HG02759 (cell line): ENCODE results near the gene PROM2.
"Not testable (repeated sequence)": the region's sequence is repeated elsewhere in the genome, so short reads cannot be mapped to it uniquely, and the experiment has no call there.

Source experiments
- ATAC-seq: cut with Tn5 transposase; IDR thresholded peaks from one replicate; pipeline ENCODE4 v1.9.1; 2021; ENCODE audit warnings: mild to moderate bottlenecking, moderate library complexity; ENCODE audit not compliant: unreplicated experiment

The PROM2 gene

DNA sequence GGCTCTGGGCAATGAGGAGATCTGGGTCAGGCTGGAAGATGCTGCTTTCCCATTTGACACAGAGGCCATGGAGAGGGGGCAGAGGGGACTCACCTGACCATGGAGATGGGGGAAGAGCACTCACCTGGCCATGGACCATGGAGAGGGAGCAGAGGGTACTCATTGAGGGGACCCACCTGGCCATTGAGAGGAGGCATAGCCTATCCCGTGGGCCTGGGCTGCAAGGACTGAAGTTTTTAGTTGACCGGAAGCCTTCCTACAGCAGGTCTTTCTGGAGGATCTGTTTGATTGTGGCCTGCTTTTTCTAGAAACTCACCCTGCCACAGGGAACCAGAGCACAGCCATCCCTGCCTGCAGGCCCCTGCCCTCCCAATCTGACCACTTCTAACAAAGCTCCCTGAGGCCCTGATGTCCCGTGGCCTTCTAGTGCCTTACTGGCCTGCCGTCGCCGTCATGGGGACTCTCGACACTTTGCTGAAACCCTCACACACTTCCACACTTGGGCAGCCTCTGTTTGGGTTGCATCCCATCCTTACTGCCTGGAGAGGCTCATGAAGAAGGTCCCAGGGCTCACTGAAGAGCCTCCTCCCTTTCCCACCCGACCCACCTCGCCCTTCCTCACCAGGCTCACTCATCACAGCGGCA is 5.1 kb upstream of the PROM2 start:
- no peak for ATAC-seq

DNA sequence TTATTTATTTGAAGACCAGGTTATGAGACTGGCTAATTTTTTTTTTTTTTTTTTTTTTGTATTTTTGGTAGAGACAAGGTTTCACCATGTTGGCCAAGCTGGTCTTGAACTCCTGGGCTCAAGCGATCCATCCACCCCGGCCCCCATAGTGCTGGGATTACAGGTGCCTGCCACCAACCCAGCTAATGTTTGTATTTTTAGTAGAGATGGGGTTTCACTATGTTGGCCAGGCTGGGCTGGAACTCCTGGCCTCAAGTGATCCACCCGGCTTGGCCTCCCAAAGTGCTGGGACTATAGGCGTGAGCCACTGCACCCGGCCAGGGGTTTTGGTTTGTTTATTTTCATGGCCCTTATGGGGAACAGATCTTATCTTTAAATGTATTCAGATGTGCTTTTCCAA is 4.5 kb upstream of the PROM2 start:
- ATAC-seq: not testable (repeated sequence)

- no peak for ATAC-seq
Observed at GRCh38 chr2:95270541-95271081, 3.6 kb upstream of the PROM2 start.

GRCh38 chr2:95271381-95271971 is 2.8 kb upstream of the PROM2 start:
- ATAC-seq: no peak

GRCh38 chr2:95272299-95272751 is 1.9 kb upstream of the PROM2 start:
- no peak for ATAC-seq

DNA sequence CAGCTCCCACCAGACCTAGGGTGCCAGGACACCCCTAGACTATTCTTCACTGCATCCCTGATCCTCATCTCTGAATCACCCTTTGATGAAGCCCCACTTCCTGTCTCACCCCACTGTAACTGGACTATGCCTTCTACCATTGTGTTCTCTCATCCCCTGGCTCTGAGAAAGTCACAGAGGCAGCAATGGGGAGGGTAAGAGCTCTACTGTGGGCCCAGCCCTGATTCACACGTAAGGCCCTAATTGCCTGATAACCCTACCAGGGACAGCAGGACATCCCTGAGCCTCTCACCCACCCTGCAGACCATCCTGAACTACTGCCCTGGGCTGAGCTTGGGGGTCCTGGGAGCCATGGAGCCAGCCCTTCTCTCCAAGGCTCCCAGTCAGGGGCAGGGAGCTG is 1.5 kb upstream of the PROM2 start:
- no peak for ATAC-seq

DNA sequence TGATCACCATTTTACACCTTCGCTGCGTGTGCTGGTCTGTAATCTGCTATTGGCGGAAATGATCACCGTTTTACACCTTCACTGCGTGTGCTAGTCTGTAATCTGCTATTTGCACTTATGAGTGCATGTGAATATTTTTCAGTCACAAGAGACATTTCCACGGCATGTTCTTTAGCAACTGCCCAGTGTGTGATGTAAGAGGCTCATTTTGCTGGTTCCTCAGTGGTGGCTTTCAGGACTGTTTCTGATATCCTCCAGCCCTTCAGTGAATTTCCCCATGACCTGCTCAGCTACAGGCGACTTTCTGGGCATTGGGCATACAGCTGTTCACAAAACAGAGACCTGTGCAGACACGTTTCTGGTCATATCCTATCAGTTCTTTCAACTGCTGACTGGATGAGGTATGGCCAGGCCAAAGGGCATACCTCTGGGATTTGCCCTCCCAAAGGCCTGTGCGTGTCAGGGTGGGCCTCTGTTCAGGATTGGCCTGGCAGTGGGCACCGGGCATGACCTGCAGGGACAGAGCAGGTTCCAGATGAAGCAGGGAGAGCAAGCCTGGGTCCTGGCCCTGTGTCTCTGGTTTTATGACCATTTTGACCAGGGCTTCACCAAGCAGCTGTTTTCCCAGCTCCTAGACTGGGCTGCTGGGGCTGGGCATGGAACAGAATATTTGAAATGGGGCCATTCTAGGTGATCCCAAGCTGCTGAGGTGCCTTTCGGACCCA is 521 bp upstream of the PROM2 start:
- ATAC-seq: no peak

DNA sequence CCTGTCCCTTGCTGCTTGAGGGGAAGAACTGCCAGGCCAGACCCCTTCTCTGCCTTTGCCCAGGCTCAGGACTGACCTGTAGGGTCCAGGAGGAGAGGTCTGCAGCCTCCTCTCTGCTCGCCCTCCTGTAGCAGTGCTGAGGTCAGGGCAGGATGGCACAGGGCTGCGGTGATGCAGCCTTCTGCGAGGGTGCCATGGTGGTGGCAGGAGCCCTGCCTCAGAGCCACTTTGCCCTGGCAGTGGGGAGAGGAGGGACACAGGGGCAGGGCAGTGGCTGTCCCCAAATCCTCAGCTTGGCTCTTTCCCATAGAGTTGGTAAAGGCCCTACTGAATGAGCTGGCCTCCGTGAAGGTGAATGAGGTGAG is 884 bp downstream of the PROM2 start:
- ATAC-seq: no peak

GRCh38 chr2:95275601-95276243 is 1.5 kb downstream of the PROM2 start:
- no peak for ATAC-seq

DNA sequence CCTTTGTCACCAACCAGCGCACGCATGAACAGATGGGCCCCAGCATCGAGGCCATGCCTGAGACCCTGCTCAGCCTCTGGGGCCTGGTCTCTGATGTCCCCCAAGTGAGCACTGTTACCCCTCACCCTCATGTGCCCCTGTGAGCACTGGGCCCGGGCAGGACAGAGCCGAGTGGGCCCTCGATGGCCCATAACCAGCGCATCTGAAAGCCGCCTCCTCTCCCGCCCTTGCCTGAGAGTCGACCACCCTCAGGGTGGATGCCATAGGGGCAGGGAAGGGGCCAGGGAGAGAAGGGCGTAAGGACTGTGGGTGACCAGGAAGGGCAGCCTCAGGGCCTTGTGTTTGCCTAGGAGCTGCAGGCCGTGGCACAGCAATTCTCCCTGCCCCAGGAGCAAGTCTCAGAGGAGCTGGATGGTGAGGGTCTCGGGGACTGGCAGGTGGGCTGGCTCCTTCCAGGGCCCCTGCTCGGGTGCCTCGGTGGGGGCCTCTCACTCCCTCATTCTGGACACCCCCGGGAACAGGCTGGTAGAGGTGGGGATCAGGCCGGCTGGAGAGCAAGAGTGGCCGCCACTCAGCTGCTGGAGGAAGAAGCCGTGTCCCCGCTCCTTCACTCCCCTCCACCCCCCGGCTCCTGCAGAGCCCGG is 2.1 kb downstream of the PROM2 start:
- no peak for ATAC-seq

DNA sequence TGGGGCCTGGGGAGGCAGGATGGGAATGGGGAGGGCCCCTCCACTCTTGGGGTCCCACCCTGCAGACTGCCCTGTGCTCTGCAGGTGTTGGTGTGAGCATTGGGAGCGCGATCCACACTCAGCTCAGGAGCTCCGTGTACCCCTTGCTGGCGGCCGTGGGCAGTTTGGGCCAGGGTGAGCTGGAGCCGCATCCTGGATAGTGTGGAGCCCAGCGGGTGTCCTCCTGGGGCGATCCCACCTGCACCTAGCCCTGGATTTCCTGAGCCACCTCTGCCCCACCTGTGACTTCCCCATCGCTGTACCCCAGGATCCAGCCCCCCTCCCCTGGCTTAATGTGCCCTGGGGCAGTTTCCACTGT is 2.6 kb downstream of the PROM2 start:
- ATAC-seq: no peak

DNA sequence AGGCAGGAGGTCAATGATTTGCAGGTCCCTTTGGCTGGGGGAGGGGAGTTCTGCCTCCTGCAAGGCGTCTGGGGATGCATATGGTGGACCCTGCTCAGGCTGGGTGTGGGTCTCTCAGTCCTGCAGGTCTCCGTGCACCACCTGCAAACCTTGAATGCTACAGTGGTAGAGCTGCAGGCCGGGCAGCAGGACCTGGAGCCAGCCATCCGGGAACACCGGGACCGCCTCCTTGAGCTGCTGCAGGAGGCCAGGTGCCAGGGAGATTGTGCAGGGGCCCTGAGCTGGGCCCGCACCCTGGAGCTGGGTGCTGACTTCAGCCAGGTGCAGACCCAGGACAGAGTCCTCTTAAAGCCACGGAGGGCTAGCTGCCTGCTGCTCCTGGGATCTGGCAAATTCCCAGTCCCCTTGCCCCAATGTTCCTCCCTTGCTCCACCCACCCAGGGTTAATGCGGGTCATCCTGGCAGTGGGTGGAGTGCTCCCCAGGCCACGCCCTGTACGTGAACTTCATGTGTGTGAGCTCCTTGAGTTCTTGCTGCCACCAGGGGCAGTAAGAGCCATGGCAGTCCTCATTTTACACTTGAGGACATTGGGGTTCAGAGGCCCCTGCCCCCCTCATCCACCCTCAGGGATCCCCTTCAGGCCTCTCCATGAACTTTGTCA is 3.1 kb downstream of the PROM2 start:
- no peak for ATAC-seq

DNA sequence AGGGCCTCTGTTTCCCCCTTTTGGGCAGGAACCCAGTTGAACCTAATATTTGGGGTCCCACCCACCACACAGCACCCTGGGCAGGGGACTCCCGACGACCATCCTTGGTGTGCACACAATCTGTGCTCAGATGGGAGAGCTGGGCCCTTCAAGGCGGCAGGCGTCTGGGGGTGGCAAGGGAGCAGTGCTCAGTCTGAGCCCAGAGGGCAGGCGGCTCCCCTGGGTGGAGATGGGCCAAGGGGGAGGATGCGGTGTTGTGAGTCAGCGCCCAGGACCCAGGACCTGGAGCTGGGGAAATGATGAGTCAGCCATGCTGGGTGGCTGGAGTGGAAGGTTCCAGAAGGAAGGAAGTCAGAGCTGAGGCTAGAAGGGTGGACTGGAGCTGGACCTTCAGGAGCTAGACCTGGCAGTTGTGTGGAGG is 3.8 kb downstream of the PROM2 start:
- no peak for ATAC-seq

- ATAC-seq: no peak
Observed at GRCh38 chr2:95278637-95279225, 4.5 kb downstream of the PROM2 start.

- no peak for ATAC-seq
Observed at GRCh38 chr2:95279435-95280035, 5.3 kb downstream of the PROM2 start.

DNA sequence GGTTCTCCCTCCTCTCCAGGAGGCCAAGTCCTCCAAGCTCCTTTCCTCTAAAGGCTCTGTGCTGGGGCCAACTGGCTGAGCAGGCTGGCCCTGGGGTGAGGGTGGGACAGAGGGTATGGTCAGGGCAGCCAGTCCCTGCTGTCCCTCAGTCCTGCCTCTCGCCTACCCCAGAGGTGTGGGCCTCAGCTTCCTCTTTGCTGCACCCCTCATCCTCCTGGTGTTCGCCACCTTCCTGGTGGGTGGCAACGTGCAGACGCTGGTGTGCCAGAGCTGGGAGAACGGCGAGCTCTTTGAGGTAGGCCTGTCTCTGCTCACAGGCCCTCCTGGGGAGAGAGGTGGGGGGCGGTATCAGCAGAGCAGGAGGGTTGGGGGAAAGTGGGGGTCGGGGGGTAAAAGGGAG is 6.8 kb downstream of the PROM2 start:
- ATAC-seq: no peak

DNA sequence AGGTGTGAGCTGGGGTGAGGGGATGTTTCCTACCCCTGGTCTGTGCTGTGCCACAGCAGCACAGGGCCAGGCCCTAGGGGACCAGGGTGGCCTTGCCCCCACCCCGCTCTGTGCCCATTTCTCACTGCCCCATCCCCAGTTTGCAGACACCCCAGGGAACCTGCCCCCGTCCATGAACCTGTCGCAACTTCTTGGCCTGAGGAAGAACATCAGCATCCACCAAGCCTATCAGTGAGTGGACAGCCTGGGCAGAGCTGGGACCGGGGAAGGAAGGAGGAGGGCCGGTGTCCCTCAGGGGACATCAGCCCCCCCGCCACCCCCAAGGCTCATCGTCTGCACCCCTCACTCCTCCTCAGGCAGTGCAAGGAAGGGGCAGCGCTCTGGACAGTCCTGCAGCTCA is 7.5 kb downstream of the PROM2 start:
- no peak for ATAC-seq

DNA sequence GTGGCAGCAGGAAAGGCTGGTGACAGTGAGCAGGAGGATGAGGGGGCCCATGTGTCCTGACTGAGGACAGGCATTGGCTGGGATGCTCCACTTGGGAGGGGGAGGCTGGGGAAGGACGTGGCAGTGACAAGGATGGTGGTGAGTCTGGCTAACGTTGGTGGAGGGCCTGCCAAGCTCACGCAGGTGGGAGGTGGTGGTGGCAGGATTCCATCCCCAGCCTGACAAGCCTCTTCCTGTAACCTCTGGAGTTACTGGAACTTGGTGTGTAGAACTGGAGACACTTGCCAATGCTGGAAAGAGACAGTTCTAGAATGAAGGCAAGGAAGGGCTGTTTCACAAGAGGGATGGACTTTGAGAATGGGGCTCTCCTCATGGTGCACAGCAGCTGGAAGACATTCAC is 8.2 kb downstream of the PROM2 start:
- no peak for ATAC-seq

- no peak for ATAC-seq
Observed at GRCh38 chr2:95283562-95283961, 9.3 kb downstream of the PROM2 start.
